ENCODE measurements around the gene NLRC5.

NLRC5 gene

DNA sequence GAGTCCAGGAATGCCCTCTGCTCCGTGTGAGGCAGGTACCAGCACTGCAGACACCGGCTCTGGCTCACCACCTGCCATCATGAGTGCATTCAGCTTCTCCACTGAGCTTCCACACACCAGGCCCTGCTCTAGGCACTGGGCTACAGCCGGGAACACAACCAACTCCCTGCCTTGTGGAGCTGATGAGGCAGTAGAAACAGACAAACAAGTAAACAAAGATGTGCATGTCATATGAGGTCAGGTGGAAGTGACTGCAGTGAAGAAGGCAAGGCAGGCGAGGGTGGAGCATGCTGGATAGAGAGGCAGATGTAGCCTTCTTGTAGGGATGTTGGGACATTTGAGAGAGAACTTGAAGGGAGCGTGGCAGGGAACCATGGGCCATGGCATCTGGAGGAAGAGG, 5.0 kb downstream of the NLRC5 start:
- ATAC-seq: no peak
- TF ChIP-seq TCF4 (CRISPR knock-in tag; IDR thresholded peaks at IDR 0.05; ENCODE audit: borderline replicate concordance) (no peak), ZFP3 (CRISPR knock-in tag; IDR thresholded peaks at IDR 0.05) (no peak), ISL1 (CRISPR knock-in tag; IDR thresholded peaks at IDR 0.05) (no peak), RARB (CRISPR knock-in tag; IDR thresholded peaks at IDR 0.05) (no peak), ZNF565 (CRISPR knock-in tag; conservative IDR thresholded peaks at IDR 0.05; ENCODE audit: low read depth) (no peak), OSR1 (CRISPR knock-in tag; IDR thresholded peaks at IDR 0.05) (no peak), ZFP30 (CRISPR knock-in tag; IDR thresholded peaks at IDR 0.05) (no peak), SNAI2 (CRISPR knock-in tag; IDR thresholded peaks at IDR 0.05) (no peak), ZC3H10 (CRISPR knock-in tag; IDR thresholded peaks at IDR 0.05) (no peak), BACH2 (CRISPR knock-in tag; IDR thresholded peaks at IDR 0.05; ENCODE audit: borderline replicate concordance) (no peak), GLIS3 (CRISPR knock-in tag; IDR thresholded peaks at IDR 0.05) (no peak)
- TF ChIP-seq, protein P1, sequence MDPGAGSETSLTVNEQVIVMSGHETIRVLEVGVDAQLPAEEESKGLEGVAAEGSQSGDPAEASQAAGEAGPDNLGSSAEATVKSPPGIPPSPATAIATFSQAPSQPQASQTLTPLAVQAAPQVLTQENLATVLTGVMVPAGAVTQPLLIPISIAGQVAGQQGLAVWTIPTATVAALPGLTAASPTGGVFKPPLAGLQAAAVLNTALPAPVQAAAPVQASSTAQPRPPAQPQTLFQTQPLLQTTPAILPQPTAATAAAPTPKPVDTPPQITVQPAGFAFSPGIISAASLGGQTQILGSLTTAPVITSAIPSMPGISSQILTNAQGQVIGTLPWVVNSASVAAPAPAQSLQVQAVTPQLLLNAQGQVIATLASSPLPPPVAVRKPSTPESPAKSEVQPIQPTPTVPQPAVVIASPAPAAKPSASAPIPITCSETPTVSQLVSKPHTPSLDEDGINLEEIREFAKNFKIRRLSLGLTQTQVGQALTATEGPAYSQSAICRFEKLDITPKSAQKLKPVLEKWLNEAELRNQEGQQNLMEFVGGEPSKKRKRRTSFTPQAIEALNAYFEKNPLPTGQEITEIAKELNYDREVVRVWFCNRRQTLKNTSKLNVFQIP (CRISPR knock-in tag; IDR thresholded peaks at IDR 0.05; ENCODE audit: borderline replicate concordance, low read depth): no peak
- TF ChIP-seq, protein P2, sequence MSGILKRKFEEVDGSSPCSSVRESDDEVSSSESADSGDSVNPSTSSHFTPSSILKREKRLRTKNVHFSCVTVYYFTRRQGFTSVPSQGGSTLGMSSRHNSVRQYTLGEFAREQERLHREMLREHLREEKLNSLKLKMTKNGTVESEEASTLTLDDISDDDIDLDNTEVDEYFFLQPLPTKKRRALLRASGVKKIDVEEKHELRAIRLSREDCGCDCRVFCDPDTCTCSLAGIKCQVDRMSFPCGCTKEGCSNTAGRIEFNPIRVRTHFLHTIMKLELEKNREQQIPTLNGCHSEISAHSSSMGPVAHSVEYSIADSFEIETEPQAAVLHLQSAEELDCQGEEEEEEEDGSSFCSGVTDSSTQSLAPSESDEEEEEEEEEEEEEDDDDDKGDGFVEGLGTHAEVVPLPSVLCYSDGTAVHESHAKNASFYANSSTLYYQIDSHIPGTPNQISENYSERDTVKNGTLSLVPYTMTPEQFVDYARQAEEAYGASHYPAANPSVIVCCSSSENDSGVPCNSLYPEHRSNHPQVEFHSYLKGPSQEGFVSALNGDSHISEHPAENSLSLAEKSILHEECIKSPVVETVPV (CRISPR knock-in tag; IDR thresholded peaks at IDR 0.05): no peak
- TF ChIP-seq, protein P3, sequence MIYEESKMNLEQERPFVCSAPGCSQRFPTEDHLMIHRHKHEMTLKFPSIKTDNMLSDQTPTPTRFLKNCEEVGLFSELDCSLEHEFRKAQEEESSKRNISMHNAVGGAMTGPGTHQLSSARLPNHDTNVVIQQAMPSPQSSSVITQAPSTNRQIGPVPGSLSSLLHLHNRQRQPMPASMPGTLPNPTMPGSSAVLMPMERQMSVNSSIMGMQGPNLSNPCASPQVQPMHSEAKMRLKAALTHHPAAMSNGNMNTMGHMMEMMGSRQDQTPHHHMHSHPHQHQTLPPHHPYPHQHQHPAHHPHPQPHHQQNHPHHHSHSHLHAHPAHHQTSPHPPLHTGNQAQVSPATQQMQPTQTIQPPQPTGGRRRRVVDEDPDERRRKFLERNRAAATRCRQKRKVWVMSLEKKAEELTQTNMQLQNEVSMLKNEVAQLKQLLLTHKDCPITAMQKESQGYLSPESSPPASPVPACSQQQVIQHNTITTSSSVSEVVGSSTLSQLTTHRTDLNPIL (CRISPR knock-in tag; IDR thresholded peaks at IDR 0.05; ENCODE audit: low read depth): no peak
- TF ChIP-seq, protein P4, sequence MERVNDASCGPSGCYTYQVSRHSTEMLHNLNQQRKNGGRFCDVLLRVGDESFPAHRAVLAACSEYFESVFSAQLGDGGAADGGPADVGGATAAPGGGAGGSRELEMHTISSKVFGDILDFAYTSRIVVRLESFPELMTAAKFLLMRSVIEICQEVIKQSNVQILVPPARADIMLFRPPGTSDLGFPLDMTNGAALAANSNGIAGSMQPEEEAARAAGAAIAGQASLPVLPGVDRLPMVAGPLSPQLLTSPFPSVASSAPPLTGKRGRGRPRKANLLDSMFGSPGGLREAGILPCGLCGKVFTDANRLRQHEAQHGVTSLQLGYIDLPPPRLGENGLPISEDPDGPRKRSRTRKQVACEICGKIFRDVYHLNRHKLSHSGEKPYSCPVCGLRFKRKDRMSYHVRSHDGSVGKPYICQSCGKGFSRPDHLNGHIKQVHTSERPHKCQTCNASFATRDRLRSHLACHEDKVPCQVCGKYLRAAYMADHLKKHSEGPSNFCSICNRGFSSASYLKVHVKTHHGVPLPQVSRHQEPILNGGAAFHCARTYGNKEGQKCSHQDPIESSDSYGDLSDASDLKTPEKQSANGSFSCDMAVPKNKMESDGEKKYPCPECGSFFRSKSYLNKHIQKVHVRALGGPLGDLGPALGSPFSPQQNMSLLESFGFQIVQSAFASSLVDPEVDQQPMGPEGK (CRISPR knock-in tag; IDR thresholded peaks at IDR 0.05; ENCODE audit: borderline replicate concordance): no peak

DNA sequence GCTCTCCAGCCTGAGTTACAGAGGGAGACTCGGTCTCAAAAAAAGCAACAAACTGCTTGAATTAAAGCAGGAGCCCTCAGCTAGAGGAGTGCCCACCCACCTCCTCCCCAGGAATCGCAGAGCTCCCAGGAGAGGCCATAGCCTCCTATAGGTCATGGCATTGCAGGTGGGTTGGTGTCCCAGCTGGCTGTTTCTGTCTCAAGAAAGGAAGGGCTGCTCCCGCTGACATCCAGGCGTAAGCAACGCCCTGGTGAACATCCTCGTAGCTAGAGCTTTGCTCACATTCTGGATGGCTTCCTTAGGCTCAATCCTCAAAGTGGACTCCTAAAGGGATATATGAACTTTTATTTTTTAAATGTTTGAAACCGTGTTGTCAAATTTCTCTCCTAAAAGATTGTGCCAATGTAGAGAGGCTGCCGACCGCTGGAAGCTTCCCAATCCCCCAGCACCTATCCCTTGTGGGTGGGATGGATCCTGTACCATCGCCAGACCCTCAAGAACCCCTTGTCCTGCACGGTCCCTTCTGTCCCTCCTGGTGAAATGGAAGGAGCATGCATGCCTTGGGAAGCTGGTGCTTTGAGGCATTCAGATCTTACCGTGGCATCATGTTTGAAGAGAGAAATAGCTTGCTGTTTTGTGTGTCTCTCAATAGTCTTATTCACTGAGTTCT, 5.9 kb downstream of the NLRC5 start:
- no peak for TF ChIP-seq RARB (CRISPR knock-in tag; IDR thresholded peaks at IDR 0.05)
- TF ChIP-seq SNAI2 (CRISPR knock-in tag; IDR thresholded peaks at IDR 0.05): no peak
- TF ChIP-seq, protein P5, sequence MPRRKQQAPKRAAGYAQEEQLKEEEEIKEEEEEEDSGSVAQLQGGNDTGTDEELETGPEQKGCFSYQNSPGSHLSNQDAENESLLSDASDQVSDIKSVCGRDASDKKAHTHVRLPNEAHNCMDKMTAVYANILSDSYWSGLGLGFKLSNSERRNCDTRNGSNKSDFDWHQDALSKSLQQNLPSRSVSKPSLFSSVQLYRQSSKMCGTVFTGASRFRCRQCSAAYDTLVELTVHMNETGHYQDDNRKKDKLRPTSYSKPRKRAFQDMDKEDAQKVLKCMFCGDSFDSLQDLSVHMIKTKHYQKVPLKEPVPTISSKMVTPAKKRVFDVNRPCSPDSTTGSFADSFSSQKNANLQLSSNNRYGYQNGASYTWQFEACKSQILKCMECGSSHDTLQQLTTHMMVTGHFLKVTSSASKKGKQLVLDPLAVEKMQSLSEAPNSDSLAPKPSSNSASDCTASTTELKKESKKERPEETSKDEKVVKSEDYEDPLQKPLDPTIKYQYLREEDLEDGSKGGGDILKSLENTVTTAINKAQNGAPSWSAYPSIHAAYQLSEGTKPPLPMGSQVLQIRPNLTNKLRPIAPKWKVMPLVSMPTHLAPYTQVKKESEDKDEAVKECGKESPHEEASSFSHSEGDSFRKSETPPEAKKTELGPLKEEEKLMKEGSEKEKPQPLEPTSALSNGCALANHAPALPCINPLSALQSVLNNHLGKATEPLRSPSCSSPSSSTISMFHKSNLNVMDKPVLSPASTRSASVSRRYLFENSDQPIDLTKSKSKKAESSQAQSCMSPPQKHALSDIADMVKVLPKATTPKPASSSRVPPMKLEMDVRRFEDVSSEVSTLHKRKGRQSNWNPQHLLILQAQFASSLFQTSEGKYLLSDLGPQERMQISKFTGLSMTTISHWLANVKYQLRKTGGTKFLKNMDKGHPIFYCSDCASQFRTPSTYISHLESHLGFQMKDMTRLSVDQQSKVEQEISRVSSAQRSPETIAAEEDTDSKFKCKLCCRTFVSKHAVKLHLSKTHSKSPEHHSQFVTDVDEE (CRISPR knock-in tag; IDR thresholded peaks at IDR 0.05): no peak
- no peak for TF ChIP-seq ZNF8 (CRISPR knock-in tag; IDR thresholded peaks at IDR 0.05)
- TF ChIP-seq GLIS3 (CRISPR knock-in tag; IDR thresholded peaks at IDR 0.05): no peak
- TF ChIP-seq, protein P2 (CRISPR knock-in tag; IDR thresholded peaks at IDR 0.05): no peak
- TF ChIP-seq ISL1 (CRISPR knock-in tag; IDR thresholded peaks at IDR 0.05): no peak
- no peak for TF ChIP-seq CSDC2 (CRISPR knock-in tag; IDR thresholded peaks at IDR 0.05)
- TF ChIP-seq TCF4 (CRISPR knock-in tag; IDR thresholded peaks at IDR 0.05; ENCODE audit: borderline replicate concordance): no peak
- TF ChIP-seq ARNTL (CRISPR knock-in tag; IDR thresholded peaks at IDR 0.05; ENCODE audit: borderline replicate concordance, low read depth): no peak
- TF ChIP-seq PPARA (CRISPR knock-in tag; IDR thresholded peaks at IDR 0.05; ENCODE audit: borderline replicate concordance): no peak
- no peak for TF ChIP-seq ZC3H10 (CRISPR knock-in tag; IDR thresholded peaks at IDR 0.05)
- no peak for TF ChIP-seq ESRRG (CRISPR knock-in tag; IDR thresholded peaks at IDR 0.05)
- no peak for TF ChIP-seq ZNF70 (CRISPR knock-in tag; IDR thresholded peaks at IDR 0.05)
- TF ChIP-seq BACH2 (CRISPR knock-in tag; IDR thresholded peaks at IDR 0.05; ENCODE audit: borderline replicate concordance): no peak
- TF ChIP-seq, protein P1 (CRISPR knock-in tag; IDR thresholded peaks at IDR 0.05; ENCODE audit: borderline replicate concordance, low read depth): no peak
- no peak for TF ChIP-seq ZFP3 (CRISPR knock-in tag; IDR thresholded peaks at IDR 0.05)
- TF ChIP-seq OSR1 (CRISPR knock-in tag; IDR thresholded peaks at IDR 0.05): no peak
- TF ChIP-seq, protein P4 (CRISPR knock-in tag; IDR thresholded peaks at IDR 0.05; ENCODE audit: borderline replicate concordance): no peak
- no peak for TF ChIP-seq ZFP30 (CRISPR knock-in tag; IDR thresholded peaks at IDR 0.05)

More for the DNA sequence above, 5.9 kb downstream of the NLRC5 start:
- ATAC-seq: no peak

All from SK-N-SH treated with all-trans-retinoic acid at 6 μM for 48 hours (cell line).